RPMI7951 (cell line): ENCODE measurements around the gene SRF. TPM values are rescaled to one million over a fixed set of nuclear protein-coding genes. Genes with fewer than 3 reads are reported as not detected.

Source experiments
- DNase-seq: peaks from one replicate; pipeline ENCODE4 v3.0.0-alpha.2; 2012; ENCODE audit warnings: low read depth
- total RNA-seq: library from RNA; depleted of rRNA; stranded (reverse); fragments of >200 nt; shearing (Covaris generic); gene quantifications from 2 replicates; pipeline ENCODE4 v1.2.3, GENCODE V29; 2014

SRF gene
- total RNA-seq, 1 experiment from 2014 or later: 10.7 TPM

DNA sequence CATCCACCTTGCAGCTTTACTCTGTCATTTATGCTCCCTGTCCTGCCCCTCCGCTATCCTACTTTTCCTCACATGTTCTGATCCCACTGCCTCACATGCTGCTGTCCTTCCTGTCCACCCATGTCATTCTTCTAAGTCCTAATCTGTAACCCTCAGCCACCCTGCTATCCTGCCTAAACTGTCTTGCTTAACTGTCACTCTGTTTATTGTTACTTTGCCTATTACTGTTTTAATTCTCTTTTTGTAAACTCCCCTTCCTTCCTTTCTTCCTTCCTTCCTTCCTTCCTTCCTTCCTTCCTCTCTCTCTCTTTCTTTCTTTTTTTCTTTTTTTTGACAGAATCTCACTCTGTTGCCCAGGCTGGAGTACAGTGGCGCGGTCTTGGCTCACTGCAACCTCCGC, 12.4 kb downstream of the SRF start:
- no peak for DNase-seq

DNA sequence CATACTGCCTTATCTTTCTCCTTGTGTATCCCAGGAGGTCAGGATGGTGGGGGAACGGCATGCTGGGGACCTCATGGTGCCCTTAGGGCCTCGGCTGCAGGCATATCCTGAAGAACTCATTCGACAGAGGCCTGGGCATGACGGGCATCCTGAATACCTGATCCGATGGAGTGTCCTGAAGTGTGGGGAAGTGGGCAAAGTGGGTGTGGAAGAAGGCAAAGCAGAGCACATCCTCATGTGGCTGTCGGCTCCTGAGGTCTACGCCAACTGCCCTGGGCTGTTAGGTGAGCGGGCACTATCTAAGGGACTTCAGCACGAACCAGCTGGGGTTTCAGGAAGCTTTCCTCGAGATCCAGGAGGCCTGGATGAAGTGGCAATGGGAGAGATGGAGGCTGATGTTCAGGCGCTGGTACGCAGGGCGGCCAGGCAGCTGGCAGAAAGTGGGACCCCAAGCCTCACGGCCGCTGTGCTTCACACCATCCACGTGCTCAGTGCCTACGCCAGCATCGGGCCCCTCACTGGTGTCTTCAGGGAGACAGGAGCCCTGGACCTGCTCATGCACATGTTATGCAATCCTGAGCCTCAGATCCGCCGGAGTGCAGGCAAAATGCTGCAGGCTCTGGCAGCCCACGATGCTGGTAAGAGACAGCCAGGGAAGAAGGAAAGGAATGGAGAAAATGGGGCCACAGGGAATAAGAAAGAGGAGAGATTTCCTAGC, 13.4 kb downstream of the SRF start:
- DNase-seq: no peak

DNA sequence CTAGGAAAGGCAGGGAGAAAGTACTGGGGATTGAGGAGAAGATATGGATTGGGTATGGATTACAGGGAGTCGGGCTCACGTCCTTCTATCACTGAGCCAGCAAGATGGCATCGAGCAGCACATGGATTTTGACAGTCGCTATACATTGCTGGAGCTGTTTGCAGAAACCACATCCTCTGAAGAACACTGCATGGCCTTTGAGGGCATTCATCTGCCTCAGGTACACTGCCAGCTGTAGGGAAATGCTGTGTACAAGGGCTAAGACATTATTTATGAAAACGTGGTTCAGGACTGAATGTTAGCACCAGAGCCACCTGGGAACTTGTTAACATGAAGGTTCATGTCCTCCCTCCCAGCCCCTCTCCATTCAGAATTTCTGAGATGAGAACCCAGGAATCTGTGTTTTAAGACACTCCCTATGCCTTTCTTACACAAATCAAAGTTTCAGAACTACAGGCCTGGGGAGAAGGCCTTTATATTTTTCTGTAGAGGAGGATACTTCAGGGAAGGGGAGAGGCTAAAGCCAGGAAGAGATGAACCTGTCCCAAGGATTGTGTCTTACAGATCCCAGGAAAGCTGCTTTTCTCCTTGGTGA, 14.4 kb downstream of the SRF start:
- DNase-seq: no peak

DNA sequence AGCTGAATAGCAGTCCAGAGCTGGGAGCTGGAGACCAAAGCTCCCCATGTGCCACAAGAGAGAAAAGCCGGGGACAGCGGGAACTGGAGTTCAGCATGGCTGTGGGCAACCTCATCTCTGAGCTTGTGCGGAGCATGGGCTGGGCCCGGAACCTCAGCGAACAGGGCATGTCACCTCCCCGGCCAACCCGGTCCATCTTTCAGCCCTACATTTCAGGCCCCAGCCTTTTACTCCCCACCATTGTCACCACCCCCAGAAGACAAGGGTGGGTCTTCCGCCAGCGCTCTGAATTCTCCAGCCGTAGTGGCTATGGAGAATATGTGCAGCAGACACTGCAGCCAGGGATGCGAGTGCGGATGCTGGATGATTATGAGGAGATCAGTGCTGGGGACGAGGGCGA, 14.9 kb downstream of the SRF start:
- no peak for DNase-seq

DNA sequence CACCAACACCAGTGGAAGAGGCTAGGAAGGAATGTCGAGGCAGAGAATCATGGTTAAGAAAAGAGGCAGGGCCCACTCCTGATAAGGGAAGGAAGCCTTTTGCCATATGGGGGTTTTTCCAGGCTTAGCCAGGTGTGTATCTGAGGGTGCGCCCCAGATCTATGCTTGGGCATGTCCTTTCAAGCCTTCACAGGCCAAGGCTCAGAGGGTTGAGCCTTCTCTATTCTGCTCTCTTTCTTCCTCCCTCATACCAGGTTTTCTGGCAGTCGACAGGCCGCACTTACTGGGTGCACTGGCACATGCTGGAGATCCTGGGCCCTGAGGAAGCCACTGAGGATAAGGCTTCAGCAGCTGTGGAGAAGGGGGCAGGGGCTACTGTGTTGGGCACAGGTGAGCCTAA, 15.6 kb downstream of the SRF start:
- no peak for DNase-seq

DNA sequence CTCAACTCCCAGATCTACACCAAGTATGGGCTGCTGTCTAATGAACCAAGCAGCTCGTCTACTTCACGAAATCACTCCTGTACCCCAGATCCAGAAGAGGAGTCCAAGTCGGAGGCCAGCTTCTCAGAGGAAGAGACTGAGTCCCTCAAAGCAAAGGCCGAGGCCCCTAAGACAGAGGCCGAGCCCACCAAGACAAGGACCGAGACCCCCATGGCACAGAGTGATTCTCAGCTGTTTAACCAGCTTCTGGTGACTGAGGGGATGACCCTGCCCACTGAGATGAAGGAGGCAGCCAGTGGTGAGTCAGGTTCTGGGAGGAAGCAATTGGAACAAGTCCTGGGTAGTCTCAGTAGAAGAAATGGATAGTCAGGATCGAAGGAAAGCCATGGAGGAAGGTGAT, 16.8 kb downstream of the SRF start:
- no peak for DNase-seq

DNA sequence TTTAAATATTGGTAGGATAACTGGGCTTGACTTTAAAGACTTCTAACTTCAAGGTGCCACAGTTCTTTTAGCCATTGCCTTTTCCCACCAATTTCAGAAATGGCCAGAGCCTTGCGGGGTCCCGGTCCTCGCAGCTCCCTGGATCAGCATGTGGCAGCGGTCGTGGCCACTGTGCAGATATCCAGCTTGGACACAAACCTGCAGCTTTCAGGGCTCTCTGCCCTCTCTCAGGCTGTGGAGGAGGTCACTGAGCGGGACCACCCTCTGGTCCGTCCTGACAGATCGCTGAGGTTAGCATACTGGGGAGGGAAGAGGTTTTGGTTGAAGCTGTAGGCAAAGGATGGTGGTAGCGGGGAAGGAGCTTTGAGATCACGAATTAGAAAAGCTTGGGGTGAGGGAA, 17.4 kb downstream of the SRF start:
- no peak for DNase-seq

DNA sequence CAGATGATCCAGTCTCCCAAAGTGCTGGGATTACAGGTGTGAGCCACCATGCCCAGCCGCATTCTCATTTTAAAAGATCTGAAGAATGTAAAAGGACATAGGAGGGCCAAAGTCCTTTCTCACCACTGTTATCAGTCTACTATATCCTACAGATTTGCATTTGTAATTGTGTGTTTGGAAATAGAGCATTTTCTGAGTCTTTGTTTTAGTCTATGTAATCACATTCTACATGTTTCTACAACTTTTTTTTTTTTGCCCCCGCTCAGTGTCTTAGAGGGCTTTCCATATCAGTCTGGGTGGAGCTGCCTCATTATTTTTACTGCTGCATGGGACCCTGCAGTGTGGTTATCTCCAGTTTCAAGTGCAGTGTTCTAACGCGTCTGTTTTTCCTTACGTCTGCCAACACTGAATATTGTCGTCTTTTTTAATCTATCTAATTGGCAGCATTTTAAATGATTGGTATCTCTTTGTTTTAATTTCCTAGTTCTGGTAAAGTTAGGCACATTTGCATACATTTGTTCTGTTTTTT, 18.8 kb downstream of the SRF start:
- DNase-seq: no peak

DNA sequence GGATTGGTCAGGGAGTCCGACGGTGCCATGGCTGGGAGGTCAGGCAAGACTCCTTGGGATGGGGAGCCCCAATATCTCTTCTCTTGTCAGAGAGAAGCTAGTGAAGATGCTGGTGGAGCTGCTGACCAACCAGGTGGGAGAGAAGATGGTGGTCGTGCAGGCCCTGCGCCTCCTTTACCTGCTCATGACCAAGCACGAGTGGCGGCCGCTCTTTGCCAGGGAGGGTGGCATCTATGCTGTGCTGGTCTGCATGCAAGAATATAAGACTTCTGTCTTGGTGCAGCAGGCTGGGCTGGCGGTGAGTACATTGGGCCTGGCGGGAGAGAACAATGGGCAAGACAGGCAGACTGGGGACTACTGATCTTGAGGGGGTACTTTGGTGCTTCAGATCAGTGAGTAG, 21.8 kb downstream of the SRF start:
- no peak for DNase-seq

DNA sequence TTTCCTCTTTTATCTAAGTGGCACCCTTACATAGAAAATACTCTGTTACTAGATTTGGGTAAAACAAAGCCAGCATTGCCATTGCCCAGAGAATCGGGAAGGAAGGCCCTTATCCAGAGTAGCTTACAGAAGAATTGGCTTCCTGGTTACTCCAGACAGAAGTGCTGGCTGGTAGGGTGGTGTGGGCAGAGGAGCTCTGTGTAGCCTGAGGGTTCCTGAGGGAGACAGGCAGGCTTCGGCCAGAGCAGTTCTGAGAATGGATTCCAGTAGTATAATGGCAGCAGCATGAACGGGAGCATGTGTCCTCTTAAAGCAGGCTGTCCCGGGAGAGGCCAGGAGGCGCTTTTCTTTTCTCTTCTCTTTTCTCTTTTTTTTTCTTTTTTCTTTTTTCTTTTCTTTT, 22.9 kb downstream of the SRF start:
- DNase-seq: no peak

DNA sequence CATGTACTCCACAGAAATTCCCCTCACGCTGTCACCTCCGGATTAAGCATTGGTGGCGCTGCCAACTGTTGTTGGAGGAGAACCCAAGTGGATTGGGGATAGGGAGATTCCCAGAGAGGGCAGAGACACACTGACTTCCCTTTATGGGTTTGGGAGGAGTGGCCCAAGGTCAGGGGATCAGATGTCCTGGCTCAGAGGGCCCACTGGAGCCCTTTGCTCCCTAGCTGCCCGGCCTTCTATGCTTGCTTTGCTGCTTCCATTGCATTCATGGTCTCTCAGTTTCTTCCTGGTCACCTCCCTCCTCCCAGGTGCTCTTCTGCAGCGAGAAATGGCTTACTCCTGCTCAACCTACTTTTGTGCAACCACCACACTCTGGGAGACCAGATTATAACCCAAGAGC, 25.3 kb downstream of the SRF start:
- no peak for DNase-seq

DNA sequence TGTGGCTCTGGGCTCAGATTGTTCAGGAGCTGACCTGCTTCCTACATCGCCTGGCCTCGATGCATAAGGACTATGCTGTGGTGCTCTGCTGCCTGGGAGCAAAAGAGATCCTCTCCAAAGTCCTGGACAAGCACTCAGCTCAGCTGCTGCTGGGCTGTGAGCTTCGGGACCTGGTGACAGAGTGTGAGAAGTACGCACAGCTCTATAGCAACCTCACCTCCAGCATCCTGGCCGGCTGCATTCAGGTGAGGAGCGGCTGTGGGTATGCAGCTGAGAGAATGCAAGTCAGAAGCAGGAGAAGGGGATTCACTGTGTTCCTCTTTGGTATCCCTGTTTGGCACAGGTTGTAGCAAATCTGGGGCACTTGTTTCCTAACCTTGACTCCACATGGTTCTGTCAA, 28.8 kb downstream of the SRF start:
- no peak for DNase-seq

DNA sequence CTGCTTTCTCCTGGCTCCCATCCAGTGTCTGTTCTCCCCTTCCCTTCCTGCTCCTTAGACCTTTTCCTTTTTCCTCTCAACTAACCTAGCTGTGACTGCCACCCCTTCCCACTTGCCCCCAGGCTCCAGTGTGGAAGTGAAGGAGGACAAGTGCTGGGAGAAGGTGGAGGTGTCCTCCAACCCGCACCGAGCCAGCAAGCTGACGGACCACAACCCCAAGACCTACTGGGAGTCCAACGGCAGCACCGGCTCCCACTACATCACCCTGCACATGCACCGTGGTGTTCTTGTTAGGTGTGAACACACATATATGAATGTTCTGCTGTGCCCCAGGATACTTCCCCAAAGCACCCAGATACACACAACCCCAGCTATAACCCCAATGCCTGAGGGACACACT, 29.5 kb downstream of the SRF start:
- DNase-seq: no peak

DNA sequence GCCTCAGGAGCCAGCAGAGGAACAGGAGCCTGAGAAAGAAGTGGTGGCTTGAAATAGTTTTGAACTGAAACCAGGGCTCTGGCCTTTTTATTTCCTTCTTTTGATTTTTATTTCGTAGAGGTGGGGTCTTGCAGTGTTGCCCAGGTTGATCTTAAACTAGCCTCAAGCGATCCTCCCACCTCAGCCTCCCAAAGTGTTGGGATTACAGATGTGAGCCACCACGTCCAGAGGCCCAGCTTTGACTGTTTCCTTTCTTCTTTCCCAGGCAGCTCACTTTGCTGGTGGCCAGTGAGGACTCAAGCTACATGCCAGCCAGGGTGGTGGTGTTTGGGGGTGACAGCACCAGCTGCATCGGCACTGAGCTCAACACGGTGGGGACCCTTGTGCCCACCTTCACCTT, 31.4 kb downstream of the SRF start:
- DNase-seq: no peak

DNA sequence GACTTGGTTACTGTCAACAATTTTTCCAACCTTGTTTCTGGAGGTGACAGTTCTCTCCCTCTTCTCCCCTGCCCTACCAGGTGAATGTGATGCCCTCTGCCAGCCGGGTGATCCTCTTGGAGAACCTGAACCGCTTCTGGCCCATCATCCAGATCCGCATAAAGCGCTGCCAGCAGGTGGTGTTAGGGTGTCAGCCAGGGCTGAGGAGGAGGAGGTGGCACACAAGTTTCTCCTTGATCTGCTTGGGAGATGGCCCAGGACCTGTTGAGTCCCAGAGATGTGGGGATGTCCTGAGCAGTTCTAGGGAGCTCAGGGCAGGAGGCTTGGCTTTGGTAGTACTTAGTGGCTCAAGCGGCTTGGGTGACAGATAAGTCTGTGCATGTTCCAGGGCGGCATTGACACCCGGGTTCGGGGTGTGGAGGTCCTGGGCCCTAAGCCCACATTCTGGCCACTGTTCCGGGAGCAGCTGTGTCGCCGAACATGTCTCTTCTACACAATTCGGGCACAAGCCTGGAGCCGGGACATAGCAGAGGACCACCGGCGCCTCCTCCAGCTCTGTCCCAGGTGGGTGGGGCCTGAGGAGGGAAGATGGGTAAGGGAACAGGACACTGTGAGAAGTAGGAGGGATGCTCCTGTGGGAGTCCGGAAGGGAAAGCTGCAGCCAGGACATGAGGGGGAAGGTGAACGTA, 32.1 kb downstream of the SRF start:
- DNase-seq: no peak

DNA sequence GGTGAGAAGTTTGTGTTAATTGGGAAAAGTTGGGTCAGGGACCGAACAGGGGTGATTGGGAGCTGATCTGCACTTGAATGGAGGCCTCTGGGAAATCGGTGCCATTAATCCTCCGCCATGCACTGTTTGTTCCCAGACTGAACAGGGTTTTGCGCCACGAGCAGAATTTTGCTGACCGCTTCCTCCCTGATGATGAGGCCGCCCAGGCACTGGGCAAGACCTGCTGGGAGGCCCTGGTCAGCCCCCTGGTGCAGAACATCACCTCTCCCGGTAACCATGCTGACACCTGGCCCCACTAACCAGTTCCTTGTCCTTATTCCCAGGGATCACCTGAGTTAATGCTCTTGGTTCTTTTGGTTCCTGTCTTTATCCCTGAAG, 32.6 kb downstream of the SRF start:
- no peak for DNase-seq

DNA sequence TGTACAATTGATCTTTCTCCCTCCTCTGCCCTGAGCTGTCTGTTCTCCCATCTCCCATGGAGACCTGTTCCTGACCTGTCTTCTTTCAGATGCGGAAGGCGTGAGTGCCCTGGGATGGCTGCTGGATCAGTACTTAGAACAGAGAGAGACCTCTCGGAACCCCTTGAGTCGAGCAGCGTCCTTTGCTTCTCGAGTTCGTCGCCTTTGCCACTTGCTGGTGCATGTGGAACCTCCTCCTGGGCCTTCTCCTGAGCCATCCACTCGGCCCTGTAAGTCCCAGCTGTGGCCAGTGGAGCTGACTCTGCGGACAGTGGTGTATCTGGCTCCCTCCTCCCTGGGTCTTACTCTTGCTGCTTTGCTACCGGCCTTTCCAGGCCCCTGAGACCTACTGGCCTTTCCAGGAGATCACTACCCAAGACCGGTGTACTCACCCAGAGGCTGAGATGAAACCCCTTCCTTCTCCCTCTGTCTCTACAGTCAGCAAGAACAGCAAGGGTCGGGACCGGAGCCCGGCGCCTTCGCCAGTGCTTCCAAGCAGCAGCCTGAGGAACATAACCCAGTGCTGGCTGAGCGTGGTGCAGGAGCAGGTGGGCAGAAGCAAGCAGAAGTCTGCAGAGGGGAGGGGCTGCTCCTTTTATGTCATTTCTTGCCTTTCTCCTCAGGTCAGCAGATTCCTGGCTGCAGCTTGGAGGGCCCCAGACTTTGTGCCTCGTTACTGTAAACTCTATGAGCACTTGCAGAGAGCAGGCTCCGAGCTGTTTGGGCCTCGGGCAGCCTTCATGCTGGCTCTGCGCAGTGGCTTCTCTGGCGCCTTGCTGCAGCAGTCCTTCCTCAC, 33.4 kb downstream of the SRF start:
- DNase-seq: no peak

DNA sequence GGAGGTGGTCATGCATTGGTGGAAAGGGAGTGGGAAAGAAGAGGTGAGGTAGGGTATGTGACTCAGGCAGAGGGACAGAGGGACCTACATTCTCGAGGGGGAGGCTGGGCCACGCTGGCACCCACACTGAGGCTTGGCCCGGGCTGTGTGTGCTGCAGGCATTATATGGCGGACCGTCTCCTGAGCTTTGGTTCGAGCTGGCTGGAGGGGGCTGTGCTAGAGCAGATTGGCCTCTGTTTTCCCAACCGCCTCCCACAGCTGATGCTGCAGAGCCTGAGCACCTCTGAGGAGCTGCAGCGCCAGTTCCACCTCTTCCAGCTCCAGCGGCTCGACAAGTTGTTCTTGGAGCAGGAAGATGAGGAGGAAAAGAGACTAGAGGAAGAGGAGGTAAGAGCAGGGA, 34.8 kb downstream of the SRF start:
- DNase-seq: no peak

DNA sequence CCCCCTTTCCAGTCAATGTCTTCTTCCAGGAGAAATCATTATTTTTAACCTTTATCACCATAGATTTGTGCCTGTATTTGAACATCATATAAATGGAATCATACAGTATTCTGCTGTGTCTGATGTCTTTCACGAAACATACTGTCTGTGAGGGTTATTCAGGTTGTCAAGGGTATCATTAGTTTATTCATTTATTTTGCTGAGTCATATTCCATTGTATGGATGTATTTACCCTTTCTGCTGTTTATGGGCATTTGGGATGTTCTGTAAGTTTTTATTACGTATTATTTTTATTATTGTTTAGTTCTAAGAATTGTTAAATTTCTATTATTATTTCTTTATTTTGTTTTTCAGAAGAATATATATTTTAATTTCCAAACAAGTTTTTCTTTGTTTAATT, 36.2 kb downstream of the SRF start:
- no peak for DNase-seq

DNA sequence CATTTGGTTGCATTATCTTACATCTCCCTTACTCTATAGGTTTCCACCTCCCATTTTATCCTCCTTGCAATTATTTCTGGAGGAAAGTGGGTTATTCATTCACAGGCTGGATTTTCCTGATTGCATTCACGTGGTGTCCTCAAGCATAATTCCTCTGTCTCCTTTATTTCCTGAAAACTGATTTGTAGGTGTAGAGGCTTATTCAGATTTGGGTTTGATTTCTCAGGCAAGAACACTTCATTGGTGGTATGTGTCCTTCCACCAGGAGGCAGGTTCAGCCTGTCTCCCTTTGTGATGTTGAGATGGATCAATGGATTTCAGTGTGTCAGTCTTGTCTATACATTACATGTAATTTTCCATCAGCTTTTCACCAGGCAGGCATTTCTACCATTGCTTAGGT, 40.9 kb downstream of the SRF start:
- DNase-seq: no peak

DNA sequence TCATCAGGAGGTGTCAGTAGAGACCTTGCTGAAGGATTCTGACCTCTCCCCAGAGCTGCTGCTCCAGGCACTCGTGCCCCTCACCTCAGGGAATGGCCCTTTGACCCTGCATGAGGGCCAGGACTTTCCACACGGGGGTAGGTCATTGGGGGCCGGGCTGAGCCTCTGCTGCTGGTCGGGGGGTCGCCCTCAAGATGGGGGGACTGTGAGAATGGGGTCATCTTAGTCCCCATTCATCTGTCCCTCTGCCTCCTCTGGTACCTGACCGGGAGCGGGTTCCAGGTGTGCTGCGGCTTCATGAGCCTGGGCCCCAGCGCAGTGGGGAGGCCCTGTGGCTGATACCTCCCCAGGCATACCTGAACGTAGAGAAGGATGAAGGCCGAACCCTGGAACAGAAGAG, 42.4 kb downstream of the SRF start:
- no peak for DNase-seq

DNA sequence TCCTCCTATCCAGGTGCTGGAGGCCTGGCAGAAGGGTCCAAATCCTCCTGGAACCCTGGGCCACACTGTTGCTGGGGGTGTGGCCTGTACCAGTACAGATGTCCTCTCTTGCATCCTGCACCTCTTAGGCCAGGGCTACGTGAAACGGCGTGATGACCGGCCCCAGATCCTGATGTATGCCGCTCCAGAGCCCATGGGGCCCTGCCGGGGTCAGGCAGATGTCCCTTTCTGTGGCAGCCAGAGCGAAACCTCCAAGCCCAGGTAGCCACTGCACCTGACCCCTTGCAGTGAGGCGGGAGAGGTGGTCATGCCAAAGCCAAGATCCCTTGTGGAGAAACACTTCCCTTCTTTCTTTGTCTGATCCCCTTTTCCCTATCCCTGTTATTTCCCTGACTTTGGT, 44.0 kb downstream of the SRF start:
- no peak for DNase-seq
